CMK (cell line): ENCODE measurements around the gene TSPY2.
"Not testable (repeated sequence)": the region's sequence is repeated elsewhere in the genome, so short reads cannot be mapped to it uniquely, and the experiment has no call there.

Source experiments
- DNase-seq: peaks from one replicate; pipeline ENCODE4 v3.0.0-alpha.2; 2010; ENCODE audit warnings: low read depth

Gene TSPY2, protein sequence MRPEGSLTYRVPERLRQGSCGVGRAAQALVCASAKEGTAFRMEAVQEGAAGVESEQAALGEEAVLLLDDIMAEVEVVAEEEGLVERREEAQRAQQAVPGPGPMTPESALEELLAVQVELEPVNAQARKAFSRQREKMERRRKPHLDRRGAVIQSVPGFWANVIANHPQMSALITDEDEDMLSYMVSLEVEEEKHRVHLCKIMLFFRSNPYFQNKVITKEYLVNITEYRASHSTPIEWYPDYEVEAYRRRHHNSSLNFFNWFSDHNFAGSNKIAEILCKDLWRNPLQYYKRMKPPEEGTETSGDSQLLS

GRCh38 chrY:6245923-6246322 lies at the start of gene TSPY2:
TSPY2 (plus strand) TSS chrY:6246223; CDS start chrY:6246269, 46 bp downstream.
- not testable (repeated sequence) for DNase-seq

DNA sequence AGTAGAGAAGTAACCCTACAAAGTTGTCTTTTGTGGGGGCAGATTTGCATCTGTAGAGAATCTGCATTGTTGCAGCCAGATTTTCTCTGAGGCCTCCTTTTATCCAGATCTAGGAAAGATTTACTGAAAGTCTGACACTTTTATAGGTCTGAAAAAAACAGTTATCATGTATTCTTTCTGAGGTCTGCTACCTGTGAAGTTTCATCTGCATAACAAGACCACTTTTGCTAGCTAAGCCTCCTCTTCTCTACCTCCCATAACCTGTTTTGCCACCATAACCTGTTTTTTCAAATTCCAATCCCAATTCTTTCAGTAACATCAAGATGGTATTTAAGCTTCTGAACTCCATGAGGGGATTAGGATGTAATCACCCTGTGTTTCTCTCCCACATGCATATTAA lies 36.5 kb upstream of the TSPY2 start:
- DNase-seq = not testable (repeated sequence)

GRCh38 chrY:6217045-6217444 lies 29.0 kb upstream of the TSPY2 start:
- not testable (repeated sequence) for DNase-seq

- DNase-seq = not testable (repeated sequence)
These were observed 23.8 kb downstream of the TSPY2 start for GRCh38 chrY:6269839-6270238.
